H1 (cell line): ENCODE data around the gene ZBTB44. TPM values are rescaled to one million over a fixed set of nuclear protein-coding genes. Genes with fewer than 3 reads are reported as not detected.

Source experiments
- CTCF ChIA-PET: fragments of 300-600 bp; sonication (Branson Sonifier 250); formaldehyde crosslinking; loops from one replicate; lab custom pipeline; 2021; ENCODE audit not compliant: partially characterized antibody; lab: Charles Lee
- POLR2A ChIA-PET: fragments of 300-600 bp; sonication (Branson Sonifier 250); formaldehyde crosslinking; loops from one replicate; lab custom pipeline; 2021; ENCODE audit warnings: inconsistent platforms; ENCODE audit not compliant: partially characterized antibody; lab: Charles Lee
- DNase-seq, 2 experiments: peaks; one replicate each; pipeline versions ENCODE4 v3.0.0 to v3.0.0-alpha.2; 2010 to 2022; ENCODE audit warnings: low spot score in 2 of 2, low read depth in 1 of 2, mixed read lengths in 1 of 2
- FAIRE-seq: peaks from 2 replicates; lab custom pipeline; 2011; peaks lifted over from hg19 to GRCh38; lab: Jason Lieb, UNC
- H2AFZ ChIP-seq: 2 replicates; pipeline ENCODE4 v1.8.1; 2012; ENCODE audit warnings: low read length, inconsistent platforms
- H2AK5ac ChIP-seq: 2 replicates; pipeline ENCODE4 v1.6.1; 2013; ENCODE audit warnings: low read depth, low read length
- H2BK120ac ChIP-seq: replicated peaks from 2 replicates; pipeline ENCODE3; 2013; ENCODE audit warnings: low read depth, low read length, inconsistent platforms
- H2BK12ac ChIP-seq: 2 replicates; pipeline ENCODE4 v1.6.1; 2013; ENCODE audit warnings: low read depth, low read length
- H2BK15ac ChIP-seq: 2 replicates; pipeline ENCODE4 v1.6.1; 2013; ENCODE audit warnings: low read length
- H2BK20ac ChIP-seq: 2 replicates; pipeline ENCODE4 v1.6.1; 2013; ENCODE audit warnings: low read length
- H2BK5ac ChIP-seq: 2 replicates; pipeline ENCODE4 v1.6.1; 2013; ENCODE audit warnings: low read depth, low read length
- H3K14ac ChIP-seq: 2 replicates; pipeline ENCODE4 v1.6.1; 2013; ENCODE audit warnings: inconsistent platforms; ENCODE audit not compliant: insufficient read length
- H3K18ac ChIP-seq: 2 replicates; pipeline ENCODE4 v1.6.1; 2013; ENCODE audit warnings: low read length; ENCODE audit errors: extremely low read depth
- H3K23ac ChIP-seq: 2 replicates; pipeline ENCODE4 v1.6.1; 2013; ENCODE audit warnings: inconsistent platforms; ENCODE audit not compliant: insufficient read length
- H3K23me2 ChIP-seq: 2 replicates; pipeline ENCODE4 v1.6.1; 2013; ENCODE audit warnings: low read depth, low read length
- H3K27ac ChIP-seq: 2 replicates; pipeline ENCODE4 v1.6.1; 2011; ENCODE audit warnings: low read depth, low read length, inconsistent platforms
- H3K27me3 ChIP-seq, 4 experiments: replicated peaks in 1 of 4; 1 replicate in 1 of 4; 2 replicates in 3 of 4; pipeline versions ENCODE4 v1.6.1 to v1.8.1; 2011 to 2013; ENCODE audit warnings: low read length in 3 of 4, mild to moderate bottlenecking in 3 of 4, inconsistent platforms in 2 of 4, mixed read lengths in 2 of 4, moderate library complexity in 1 of 4; ENCODE audit not compliant: control insufficient read depth in 3 of 4, insufficient read depth in 3 of 4; ENCODE audit errors: extremely low read depth in 1 of 4
- H3K36me3 ChIP-seq, 4 experiments: 2 replicates each; pipeline versions ENCODE4 v1.6.1 to v1.8.1; 2011 to 2013; ENCODE audit warnings: mild to moderate bottlenecking in 4 of 4, low read length in 3 of 4, moderate library complexity in 2 of 4, control low read depth in 1 of 4, inconsistent platforms in 1 of 4; ENCODE audit not compliant: insufficient read depth in 4 of 4, control insufficient read depth in 2 of 4
- H3K4ac ChIP-seq: replicated peaks from 2 replicates; pipeline ENCODE3; 2013; ENCODE audit warnings: low read length, low read depth, mixed read lengths, inconsistent platforms; ENCODE audit not compliant: insufficient read length
- H3K4me1 ChIP-seq, 4 experiments: replicated peaks in 1 of 4; 1 replicate in 1 of 4; 2 replicates in 3 of 4; pipeline versions ENCODE4 v1.6.1 to v1.8.1; 2011 to 2013; ENCODE audit warnings: low read length in 3 of 4, inconsistent platforms in 2 of 4, mixed read lengths in 1 of 4; ENCODE audit not compliant: insufficient read depth in 4 of 4, control insufficient read depth in 3 of 4
- H3K4me2 ChIP-seq, 2 experiments: 2 replicates each; pipeline versions ENCODE4 v1.6.1 to v1.8.1; 2011 to 2013; ENCODE audit warnings: low read depth in 2 of 2, low read length in 2 of 2, control low read depth in 1 of 2, inconsistent platforms in 1 of 2, mild to moderate bottlenecking in 1 of 2; ENCODE audit not compliant: insufficient read depth in 1 of 2
- H3K4me3 ChIP-seq, 4 experiments: fragments of 200-600, 300-600 bp in 1 of 4; sonication (generic), shearing (Covaris generic), sonication (Bioruptor Twin) in 1 of 4; 2 replicates each; pipeline versions ENCODE4 v1.5.1 to v1.8.1; 2011 to 2016; ENCODE audit warnings: low read length in 4 of 4, low read depth in 3 of 4, control low read depth in 2 of 4, inconsistent platforms in 2 of 4, mild to moderate bottlenecking in 2 of 4, mixed read lengths in 1 of 4, moderate library complexity in 1 of 4; ENCODE audit not compliant: insufficient read depth in 2 of 4; ENCODE audit errors: extremely low read depth in 1 of 4
- H3K56ac ChIP-seq: replicated peaks from 2 replicates; pipeline ENCODE3; 2013; ENCODE audit warnings: low read depth, mild to moderate bottlenecking, mixed read lengths, low read length, inconsistent platforms; ENCODE audit not compliant: insufficient read length
- H3K79me1 ChIP-seq: 2 replicates; pipeline ENCODE4 v1.6.1; 2013; ENCODE audit warnings: low read depth, low read length, control low read depth
- H3K79me2 ChIP-seq, 2 experiments: 2 replicates each; pipeline versions ENCODE4 v1.6.1 to v1.8.1; 2012 to 2013; ENCODE audit warnings: low read length in 2 of 2, mild to moderate bottlenecking in 2 of 2, inconsistent platforms in 1 of 2; ENCODE audit not compliant: insufficient read depth in 2 of 2, control insufficient read depth in 1 of 2
- H3K9ac ChIP-seq, 4 experiments: replicated peaks in 1 of 4; 1 replicate in 1 of 4; 2 replicates in 3 of 4; pipeline versions ENCODE4 v1.6.1 to v1.8.1; 2011 to 2013; ENCODE audit warnings: low read depth in 3 of 4, low read length in 3 of 4, control low read depth in 2 of 4, mild to moderate bottlenecking in 2 of 4, moderate library complexity in 2 of 4, inconsistent platforms in 1 of 4; ENCODE audit errors: extremely low read depth in 1 of 4
- H3K9me3 ChIP-seq, 2 experiments: 2 replicates each; pipeline versions ENCODE4 v1.6.1 to v1.8.1; 2012 to 2013; ENCODE audit warnings: mild to moderate bottlenecking in 2 of 2, moderate library complexity in 2 of 2, control low read depth in 1 of 2, inconsistent platforms in 1 of 2, low read depth in 1 of 2, low read length in 1 of 2, mixed read lengths in 1 of 2; ENCODE audit not compliant: insufficient read depth in 2 of 2
- H4K20me1 ChIP-seq, 2 experiments: replicated peaks in 1 of 2; 2 replicates each; pipeline versions ENCODE3 to v1.8.1; 2011 to 2013; ENCODE audit warnings: inconsistent platforms in 2 of 2, low read length in 2 of 2, mild to moderate bottlenecking in 1 of 2; ENCODE audit not compliant: insufficient read depth in 2 of 2, control insufficient read depth in 1 of 2
- H4K5ac ChIP-seq: 2 replicates; pipeline ENCODE4 v1.6.1; 2013; ENCODE audit warnings: low read length, low read depth, mixed read lengths, inconsistent platforms; ENCODE audit not compliant: insufficient read length
- H4K8ac ChIP-seq: 2 replicates; pipeline ENCODE4 v1.8.0; 2013; ENCODE audit warnings: mild to moderate bottlenecking, moderate library complexity, low read length, inconsistent platforms; ENCODE audit not compliant: insufficient read depth; ENCODE audit errors: extremely low read depth
- H4K91ac ChIP-seq: replicated peaks from 2 replicates; pipeline ENCODE3; 2013; ENCODE audit warnings: low read length, mixed read lengths, inconsistent platforms; ENCODE audit not compliant: insufficient read length
- RFX5 ChIP-seq: IDR thresholded peaks from 2 replicates; pipeline ENCODE4 v1.6.1; 2011; ENCODE audit warnings: low read depth, low read length, improper control_type of control experiment, borderline replicate concordance
- RNF2 ChIP-seq: fragments of 200-900, 300-1000 bp; sonication (generic); IDR thresholded peaks from 2 replicates; pipeline ENCODE4 v1.7.1; 2016; ENCODE audit warnings: borderline replicate concordance, low read depth, mild to moderate bottlenecking, antibody characterized with exemption, low read length; ENCODE audit not compliant: poor library complexity, severe bottlenecking; ENCODE audit errors: missing control alignments
- TAF1 ChIP-seq: IDR thresholded peaks from 2 replicates; pipeline ENCODE4 v1.6.1; 2011; ENCODE audit warnings: mild to moderate bottlenecking, low read depth, low read length
- TCF12 ChIP-seq: IDR thresholded peaks from 2 replicates; pipeline ENCODE4 v1.6.1; 2011; ENCODE audit warnings: low read depth, mild to moderate bottlenecking, low read length
- WGBS, 2 experiments: shearing (Covaris generic) in 1 of 2; methylation state at CpG; one replicate each; pipeline versions ENCODE4 v1.1.6 to v1.1.7; 2013 to 2015; ENCODE audit warnings: low lambda C conversion rate in 2 of 2, mixed read lengths in 2 of 2, inconsistent platforms in 1 of 2, low coverage in 1 of 2, missing lambda C conversion rate in 1 of 2; ENCODE audit not compliant: insufficient replicate concordance in 2 of 2, insufficient coverage in 1 of 2, insufficient read length in 1 of 2; ENCODE audit errors: extremely low coverage in 1 of 2, missing lambda C conversion rate in 1 of 2; 5-methylcytosine and 5-hydroxymethylcytosine counted together
- polyA plus RNA-seq, 7 experiments: library from polyadenylated mRNA; depleted of rRNA in 3 of 7; stranded (reverse) in 5 of 7; unstranded in 2 of 7; fragments of >200 nt in 5 of 7; fragments of 200-250 nt in 2 of 7; gene quantifications; 1 replicate in 5 of 7; 2 replicates in 1 of 7; 4 replicates in 1 of 7; pipeline versions ENCODE4 v1.2.1 to v1.2.3, GENCODE V29; 2011 to 2013; ENCODE audit warnings: missing spikeins in 2 of 7, mixed read lengths in 2 of 7
- total RNA-seq: library from RNA; stranded (reverse); fragmentation: NEBNext Ultra II Directional; extraction: Animal tissue kit (Norgen Biotek cat#: 25700); gene quantifications from 2 replicates; pipeline ENCODE4 v1.2.1, GENCODE V29; 2021

ZBTB44 gene
- total and polyA plus RNA-seq, 2 of the 8 experiments (the other 6 are each of a cell fraction or from before 2014, with no cell fraction given), result 37.2 to 158 TPM

DNA sequence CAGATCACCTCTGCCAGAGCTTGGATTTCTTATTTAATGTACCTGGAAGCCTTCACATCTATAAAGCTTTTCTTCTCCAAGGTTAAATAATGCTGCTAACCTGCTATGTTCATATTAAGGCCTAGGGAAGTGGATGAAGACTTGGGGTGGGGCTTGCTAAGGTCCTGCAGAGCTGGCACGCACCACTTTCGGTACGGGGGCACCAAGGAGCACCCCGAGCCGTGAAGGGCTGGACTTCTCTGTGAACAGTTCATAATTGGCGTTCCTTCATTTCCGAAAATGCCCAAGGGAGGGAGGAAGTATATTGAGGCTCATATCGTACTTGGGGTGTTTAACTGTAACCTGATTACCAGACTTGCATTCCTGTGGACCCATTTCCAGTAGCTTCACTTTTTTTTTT, 95.6 kb downstream of the ZBTB44 start:
- H3K4ac ChIP-seq, result no peak overlapping the region
- no peak overlapping the region for H4K91ac ChIP-seq
- H2AK5ac ChIP-seq, result no peak overlapping the region
- DNase-seq (peak in 1 of 2 experiments; percentile 37), FAIRE-seq (no peak)
- ChIA-PET CTCF (interaction anchor here (1.1 kb wide), 1 partner anchor 26 kb away, joined by 3 read pairs; no protein-coding TSS in a partner anchor), POLR2A (interaction anchor here (0.6 to 3.3 kb wide), 4 partner anchors 8 to 179 kb away, joined by 3 to 13 read pairs (median 3); no protein-coding TSS in a partner anchor)
- no peak overlapping the region for H2BK15ac ChIP-seq
- H2BK12ac ChIP-seq, result no peak overlapping the region
- no peak overlapping the region for H3K4me3 ChIP-seq
- TF ChIP-seq RFX5 (no peak), TAF1 (no peak), TCF12 (no peak), RNF2 (no peak)
- no peaks in the 10 kb centered on the region for H4K20me1 ChIP-seq
- no peak overlapping the region for H3K14ac ChIP-seq
- H3K79me1 ChIP-seq, result no peaks in the 10 kb centered on the region
- no peak overlapping the region for H2BK20ac ChIP-seq
- H3K18ac ChIP-seq, result no peak overlapping the region
- no peak overlapping the region for H4K5ac ChIP-seq
- no peak overlapping the region for H2AFZ ChIP-seq
- H3K23me2 ChIP-seq, result no peaks in the 10 kb centered on the region
- no peak overlapping the region for H2BK120ac ChIP-seq
- H3K36me3 ChIP-seq, result no peaks in the 10 kb centered on the region
- H3K4me1 ChIP-seq, result peaks cover 0 to 12% (median 10%) of the 10 kb centered on the region in 4 experiments; a peak in 6 of 7 replicates
- H3K9me3 ChIP-seq, result no peaks in the 10 kb centered on the region; a peak in 1 of 4 replicates
- no peak overlapping the region for H2BK5ac ChIP-seq
- no peak overlapping the region for H3K23ac ChIP-seq
- no peak overlapping the region for H3K27ac ChIP-seq
- H3K27me3 ChIP-seq, result no peaks in the 10 kb centered on the region
- no peak overlapping the region for H3K9ac ChIP-seq
- 97% methylated on average over 8 of the region's 8 CpGs; no CpG with 5 or more reads in 1 of the 2 experiments for WGBS, 2 experiments
- H3K4me2 ChIP-seq, result no peak overlapping the region
- H3K79me2 ChIP-seq, result no peaks in the 10 kb centered on the region
- no peak overlapping the region for H3K56ac ChIP-seq
- no peak overlapping the region for H4K8ac ChIP-seq
